Measurements from ENCODE around the gene KYAT1.
"Not testable (repeated sequence)": the region's sequence is repeated elsewhere in the genome, so short reads cannot be mapped to it uniquely, and the experiment has no call there.

The KYAT1 gene

GRCh38 chr9:128818839-128819715, 62.7 kb downstream of the KYAT1 start:
- peak in 1 of 2 donors; percentile 28 for DNase-seq (ENCODE audit: low read depth in 2 of 2)

- peak; percentile 95 to 98 for DNase-seq (ENCODE audit: low read depth in 2 of 2)
Observed at GRCh38 chr9:128818099-128818838, 63.5 kb downstream of the KYAT1 start, which contains the start of gene ENDOG. TSS of gene ENDOG (plus strand) at chr9:128818500. CDS start at chr9:128818685, 185 bp downstream.

- DNase-seq (ENCODE audit: low read depth in 2 of 2): no peak
Observed at GRCh38 chr9:128810873-128811272, 70.9 kb downstream of the KYAT1 start.

- DNase-seq (ENCODE audit: low read depth in 2 of 2): no peak
Observed at GRCh38 chr9:128809831-128810230, 71.9 kb downstream of the KYAT1 start.

- DNase-seq (ENCODE audit: low read depth in 2 of 2): no peak
Observed at GRCh38 chr9:128809036-128809599, 72.6 kb downstream of the KYAT1 start.

- DNase-seq (ENCODE audit: low read depth in 2 of 2): no peak
Observed at GRCh38 chr9:128808543-128808942, 73.2 kb downstream of the KYAT1 start.

GRCh38 chr9:128807827-128808226, 73.9 kb downstream of the KYAT1 start:
- DNase-seq (ENCODE audit: low read depth in 2 of 2): no peak

GRCh38 chr9:128805661-128806060, 76.1 kb downstream of the KYAT1 start:
- no peak for DNase-seq (ENCODE audit: low read depth in 2 of 2)

GRCh38 chr9:128802482-128802881, 79.3 kb downstream of the KYAT1 start:
- DNase-seq (ENCODE audit: low read depth in 2 of 2): no peak

- DNase-seq (ENCODE audit: low read depth in 2 of 2): no peak
Observed at GRCh38 chr9:128800061-128800460, 81.7 kb downstream of the KYAT1 start.

- no peak for DNase-seq (ENCODE audit: low read depth in 2 of 2)
Observed at GRCh38 chr9:128798896-128799295, 82.9 kb downstream of the KYAT1 start.

- DNase-seq (ENCODE audit: low read depth in 2 of 2): not testable (repeated sequence)
Observed at GRCh38 chr9:128794961-128795360, 86.8 kb downstream of the KYAT1 start.

GRCh38 chr9:128792978-128793686, 88.6 kb downstream of the KYAT1 start:
- DNase-seq (ENCODE audit: low read depth in 2 of 2): no peak

GRCh38 chr9:128792134-128792533, 89.6 kb downstream of the KYAT1 start:
- DNase-seq (ENCODE audit: low read depth in 2 of 2): no peak

GRCh38 chr9:128790536-128790935, 91.2 kb downstream of the KYAT1 start:
- DNase-seq (ENCODE audit: low read depth in 2 of 2): no peak

GRCh38 chr9:128788445-128788844, 93.3 kb downstream of the KYAT1 start:
- DNase-seq (ENCODE audit: low read depth in 2 of 2): no peak

GRCh38 chr9:128787659-128788058, 94.1 kb downstream of the KYAT1 start:
- DNase-seq (ENCODE audit: low read depth in 2 of 2): no peak

GRCh38 chr9:128786681-128787601, 94.8 kb downstream of the KYAT1 start, which contains the start of gene TBC1D13:
TSS of gene TBC1D13 (plus strand) at chr9:128787253. CDS start at chr9:128787354, 101 bp downstream.
- peak; percentile 80 to 90 for DNase-seq (ENCODE audit: low read depth in 2 of 2)

GRCh38 chr9:128785427-128785826, 96.3 kb downstream of the KYAT1 start:
- no peak for DNase-seq (ENCODE audit: low read depth in 2 of 2)

Data from activated CD4-positive, alpha-beta T cell treated with anti-CD3 and anti-CD28 coated beads for 24 hours (primary cell).